HUES6 (cell line): ENCODE results near the gene AMIGO3.
"Not testable (repeated sequence)": the region's sequence is repeated elsewhere in the genome, so short reads cannot be mapped to it uniquely, and the experiment has no call there.

Source experiments
- H3K27ac ChIP-seq: 2 replicates; pipeline ENCODE4 v1.7.0; 2013; ENCODE audit warnings: low read depth, mild to moderate bottlenecking, low read length, inconsistent platforms
- H3K27me3 ChIP-seq: 2 replicates; pipeline ENCODE4 v1.6.1; 2013; ENCODE audit warnings: low read length; ENCODE audit not compliant: control insufficient read depth, insufficient read depth
- H3K36me3 ChIP-seq: 2 replicates; pipeline ENCODE4 v1.6.1; 2013; ENCODE audit warnings: low read length; ENCODE audit not compliant: control insufficient read depth, insufficient read depth
- H3K4me1 ChIP-seq: 2 replicates; pipeline ENCODE4 v1.6.1; 2013; ENCODE audit warnings: low read length; ENCODE audit not compliant: control insufficient read depth, insufficient read depth
- H3K4me3 ChIP-seq: 2 replicates; pipeline ENCODE4 v1.5.1; 2013; ENCODE audit warnings: low read depth, low read length
- H3K9ac ChIP-seq: one replicate; pipeline ENCODE4 v1.6.1; 2013; ENCODE audit warnings: mild to moderate bottlenecking, low read length
- H3K9me3 ChIP-seq: 2 replicates; pipeline ENCODE4 v1.6.1; 2013; ENCODE audit warnings: low read depth, low read length; ENCODE audit not compliant: control insufficient read depth, insufficient read depth

AMIGO3 gene

GRCh38 chr3:49719214-49719884, at the start of gene AMIGO3:
Gene AMIGO3, minus strand, starts transcription at chr3:49719684. Its CDS starts 219 bp downstream, at chr3:49719465.
- H3K27me3 ChIP-seq = no peaks in the 10 kb centered on the region
- H3K4me1 ChIP-seq = peaks cover 15% of the 10 kb centered on the region
- peak within 1 kb of the TSS; percentile 62 for H3K9ac ChIP-seq
- no peak within 1 kb of the TSS for H3K27ac ChIP-seq
- H3K4me3 ChIP-seq = peak within 1 kb of the TSS; percentile 77
- peaks cover 36% of the 10 kb centered on the region for H3K36me3 ChIP-seq
- no peaks in the 10 kb centered on the region for H3K9me3 ChIP-seq

GRCh38 chr3:49763981-49764380, 44.5 kb upstream of the AMIGO3 start:
- Histone ChIP-seq H3K4me3 (no peak overlapping the region), H3K36me3 (no peaks in the 10 kb centered on the region), H3K9ac (no peak overlapping the region), H3K9me3 (no peaks in the 10 kb centered on the region), H3K27ac (no peak overlapping the region), H3K27me3 (no peaks in the 10 kb centered on the region), H3K4me1 (no peaks in the 10 kb centered on the region)

GRCh38 chr3:49761661-49762060, 42.2 kb upstream of the AMIGO3 start:
- no peaks in the 10 kb centered on the region for H3K9me3 ChIP-seq

GRCh38 chr3:49759226-49759625, 39.7 kb upstream of the AMIGO3 start:
- Histone ChIP-seq H3K4me1 (no peaks in the 10 kb centered on the region), H3K36me3 (no peaks in the 10 kb centered on the region), H3K4me3 (no peak overlapping the region), H3K27ac (no peak overlapping the region), H3K9ac (no peak overlapping the region), H3K27me3 (no peaks in the 10 kb centered on the region), H3K9me3 (no peaks in the 10 kb centered on the region)

More at GRCh38 chr3:49761661-49762060, 42.2 kb upstream of the AMIGO3 start:
- Histone ChIP-seq H3K4me1 (no peaks in the 10 kb centered on the region), H3K27ac (no peak overlapping the region), H3K27me3 (no peaks in the 10 kb centered on the region), H3K36me3 (no peaks in the 10 kb centered on the region), H3K9ac (no peak overlapping the region), H3K4me3 (no peak overlapping the region)

- H3K9me3 ChIP-seq = no peaks in the 10 kb centered on the region
- H3K36me3 ChIP-seq = no peaks in the 10 kb centered on the region
- H3K27me3 ChIP-seq = no peaks in the 10 kb centered on the region
- H3K4me1 ChIP-seq = no peaks in the 10 kb centered on the region
- H3K9ac ChIP-seq = no peak overlapping the region
- no peak overlapping the region for H3K27ac ChIP-seq
- no peak overlapping the region for H3K4me3 ChIP-seq
These were observed 37.7 kb upstream of the AMIGO3 start for GRCh38 chr3:49757197-49757596.

- no peaks in the 10 kb centered on the region for H3K27me3 ChIP-seq
- no peak overlapping the region for H3K4me3 ChIP-seq
- no peak overlapping the region for H3K9ac ChIP-seq
- H3K4me1 ChIP-seq = no peaks in the 10 kb centered on the region
- no peaks in the 10 kb centered on the region for H3K36me3 ChIP-seq
- H3K9me3 ChIP-seq = no peaks in the 10 kb centered on the region
- H3K27ac ChIP-seq = no peak overlapping the region
These were observed 36.6 kb upstream of the AMIGO3 start for GRCh38 chr3:49756036-49756435.

GRCh38 chr3:49754536-49754935, 35.1 kb upstream of the AMIGO3 start:
- no peaks in the 10 kb centered on the region for H3K9me3 ChIP-seq

GRCh38 chr3:49751501-49751900, 32.0 kb upstream of the AMIGO3 start:
- Histone ChIP-seq H3K27ac (no peak overlapping the region), H3K36me3 (peaks cover 12% of the 10 kb centered on the region), H3K9ac (no peak overlapping the region), H3K27me3 (no peaks in the 10 kb centered on the region), H3K4me3 (no peak overlapping the region), H3K4me1 (no peaks in the 10 kb centered on the region), H3K9me3 (no peaks in the 10 kb centered on the region)

More at GRCh38 chr3:49754536-49754935, 35.1 kb upstream of the AMIGO3 start:
- Histone ChIP-seq H3K27ac (no peak overlapping the region), H3K4me3 (no peak overlapping the region), H3K4me1 (no peaks in the 10 kb centered on the region), H3K36me3 (no peaks in the 10 kb centered on the region; the same call in 1 of the 2 replicates), H3K9ac (no peak overlapping the region), H3K27me3 (no peaks in the 10 kb centered on the region)

GRCh38 chr3:49750056-49750455, 30.6 kb upstream of the AMIGO3 start:
- no peak overlapping the region for H3K27ac ChIP-seq
- peaks cover 13% of the 10 kb centered on the region for H3K36me3 ChIP-seq
- no peaks in the 10 kb centered on the region for H3K27me3 ChIP-seq
- no peak overlapping the region for H3K9ac ChIP-seq
- H3K4me1 ChIP-seq = no peaks in the 10 kb centered on the region
- no peak overlapping the region for H3K4me3 ChIP-seq
- H3K9me3 ChIP-seq = no peaks in the 10 kb centered on the region

- not testable (repeated sequence) for H3K27ac ChIP-seq, H3K4me3 ChIP-seq, H3K4me1 ChIP-seq, H3K9me3 ChIP-seq, H3K27me3 ChIP-seq, H3K9ac ChIP-seq
- H3K36me3 ChIP-seq = peaks cover 18% of the 10 kb centered on the region
These were observed 29.4 kb upstream of the AMIGO3 start for GRCh38 chr3:49748874-49749273.

- no peaks in the 10 kb centered on the region for H3K27me3 ChIP-seq
- no peak overlapping the region for H3K4me3 ChIP-seq
- no peaks in the 10 kb centered on the region for H3K9me3 ChIP-seq
- H3K27ac ChIP-seq = no peak overlapping the region
- H3K4me1 ChIP-seq = no peaks in the 10 kb centered on the region
- peaks cover 22% of the 10 kb centered on the region for H3K36me3 ChIP-seq
- H3K9ac ChIP-seq = no peak overlapping the region
These were observed 28.5 kb upstream of the AMIGO3 start for GRCh38 chr3:49747792-49748480.
